Amniotic epithelial cell (primary cell): ENCODE measurements around the gene NOS1AP.
A peak's percentile ranks its signal among the peaks of the same experiment; 100 is the strongest.
"Not testable (repeated sequence)": the region's sequence is repeated elsewhere in the genome, so short reads cannot be mapped to it uniquely, and the experiment has no call there.

Experiments used
- DNase-seq: peaks from one replicate; pipeline ENCODE4 v3.0.0-alpha.2; 2010; ENCODE audit warnings: low read depth

The NOS1AP gene

DNA sequence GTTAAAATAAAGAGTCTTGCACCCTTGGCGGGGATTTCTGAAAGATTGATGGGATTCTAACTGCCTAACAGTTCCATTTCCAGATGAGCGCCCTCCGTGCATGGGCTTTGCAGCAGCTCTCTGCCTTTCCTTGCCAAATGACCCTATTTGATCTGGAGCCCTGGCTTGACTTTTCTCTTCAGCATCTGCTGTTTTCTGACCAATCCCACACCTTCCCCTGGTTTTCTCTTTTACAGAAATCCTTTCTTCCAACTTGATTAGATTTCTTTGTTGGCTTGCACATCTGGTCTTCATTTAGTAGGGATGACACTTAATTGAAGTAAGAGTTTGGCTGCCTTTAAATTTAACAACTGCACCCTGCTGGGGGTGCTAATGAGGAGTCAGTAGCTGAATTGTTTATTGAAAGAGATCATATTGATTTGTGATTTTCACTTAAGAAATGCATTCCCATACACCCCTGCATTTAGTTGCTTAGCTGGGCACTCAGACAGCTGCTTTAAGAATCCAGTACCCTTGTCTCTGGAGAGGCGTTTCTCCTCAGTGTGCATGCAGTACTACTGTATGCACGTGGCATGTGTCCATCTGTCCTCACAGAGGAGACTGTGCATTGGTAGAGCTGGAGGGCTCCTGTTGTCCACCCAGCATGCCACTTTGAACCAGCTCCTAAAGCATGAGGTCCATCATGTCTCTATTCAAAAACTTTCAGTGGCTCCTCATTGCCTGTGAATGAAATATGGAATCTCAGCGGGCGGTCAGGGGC is 99.7 kb downstream of the NOS1AP start:
- DNase-seq: no peak

DNA sequence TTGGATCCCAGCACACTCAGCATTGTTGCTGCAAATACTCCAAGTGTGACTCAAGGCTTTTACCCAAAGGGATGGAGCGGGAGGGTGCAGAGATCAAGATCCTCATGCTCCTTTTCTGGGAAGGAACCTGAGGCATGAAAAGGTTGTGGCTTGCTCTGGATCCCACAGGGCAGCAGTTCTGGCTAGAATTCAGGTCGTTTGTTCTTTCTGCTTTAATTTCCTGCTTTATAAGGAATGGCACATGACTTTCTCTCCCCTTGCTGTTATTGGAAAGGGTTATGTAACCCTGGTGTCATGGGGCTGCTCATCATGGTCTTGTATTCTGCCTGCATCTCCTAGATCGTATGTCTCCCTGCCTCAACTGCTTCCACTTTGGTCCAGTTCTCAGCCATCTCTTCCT is 101.6 kb downstream of the NOS1AP start:
- peak; percentile 43 for DNase-seq

DNA sequence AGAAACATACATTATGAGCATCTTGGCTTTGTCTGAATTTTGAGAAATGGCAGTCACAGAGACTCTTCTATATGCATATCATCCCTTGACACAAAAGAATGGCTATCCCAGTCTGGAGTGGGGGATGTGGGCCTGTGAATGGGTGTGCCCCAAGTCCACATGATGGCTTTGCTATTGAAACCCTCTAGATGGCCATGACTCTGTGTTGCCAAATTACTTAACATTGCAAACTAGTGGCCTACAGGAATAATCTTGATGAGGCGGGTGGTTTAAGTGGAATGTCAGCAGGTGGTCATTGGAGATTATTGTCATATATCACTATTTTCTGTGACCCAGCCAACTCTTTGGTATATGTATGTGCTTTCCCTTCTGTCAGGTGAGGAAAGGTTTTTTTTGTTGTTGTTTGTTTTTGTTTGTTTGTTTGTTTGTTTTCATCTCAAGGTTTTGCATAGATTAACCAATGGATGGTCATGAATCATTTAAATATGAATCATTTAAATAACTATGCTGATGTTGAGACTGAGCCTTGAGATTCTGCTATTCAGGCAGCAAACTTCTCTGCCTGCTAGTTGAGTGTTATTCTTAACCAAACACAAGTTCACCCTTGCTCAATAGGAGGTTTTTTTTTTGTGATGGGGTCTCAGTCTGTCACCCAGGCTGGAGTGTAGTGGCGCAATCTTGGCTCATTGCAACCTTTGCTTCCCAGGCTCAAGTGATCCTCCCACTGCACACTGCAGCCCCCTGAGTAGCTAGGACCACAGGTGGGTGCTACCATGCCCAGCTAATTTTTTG is 103.0 kb downstream of the NOS1AP start:
- DNase-seq: peak; percentile 24

DNA sequence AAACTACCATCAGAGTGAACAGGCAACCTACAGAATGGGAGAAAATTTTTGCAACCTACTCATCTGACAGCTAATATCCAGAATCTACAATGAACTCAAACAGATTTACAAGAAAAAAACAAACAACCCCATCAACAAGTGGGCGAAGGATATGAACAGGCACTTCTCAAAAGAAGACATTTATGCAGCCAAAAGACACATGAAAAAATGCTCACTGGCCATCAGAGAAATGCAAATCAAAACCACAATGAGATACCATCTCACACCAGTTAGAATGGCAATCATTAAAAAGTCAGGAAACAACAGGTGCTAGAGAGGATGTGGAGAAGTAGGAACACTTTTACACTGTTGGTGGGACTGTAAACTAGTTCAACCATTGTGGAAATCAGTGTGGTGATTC is 104.1 kb downstream of the NOS1AP start:
- not testable (repeated sequence) for DNase-seq

DNA sequence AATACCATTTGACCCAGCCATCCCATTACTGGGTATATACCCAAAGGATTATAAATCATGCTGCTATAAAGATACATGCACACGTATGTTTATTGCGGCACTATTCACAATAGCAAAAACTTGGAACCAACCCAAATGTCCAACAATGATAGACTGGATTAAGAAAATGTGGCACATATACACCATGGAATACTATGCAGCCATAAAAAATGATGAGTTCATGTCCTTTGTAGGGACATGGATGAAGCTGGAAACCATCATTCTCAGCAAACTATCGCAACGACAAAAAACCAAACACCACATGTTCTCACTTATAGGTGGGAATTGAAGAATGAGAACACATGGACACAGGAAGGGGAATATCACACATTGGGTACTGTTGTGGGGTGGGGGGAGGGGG is 104.5 kb downstream of the NOS1AP start:
- not testable (repeated sequence) for DNase-seq

GRCh38 chr1:162175379-162176081 is 106.0 kb downstream of the NOS1AP start:
- peak; percentile 33 for DNase-seq

DNA sequence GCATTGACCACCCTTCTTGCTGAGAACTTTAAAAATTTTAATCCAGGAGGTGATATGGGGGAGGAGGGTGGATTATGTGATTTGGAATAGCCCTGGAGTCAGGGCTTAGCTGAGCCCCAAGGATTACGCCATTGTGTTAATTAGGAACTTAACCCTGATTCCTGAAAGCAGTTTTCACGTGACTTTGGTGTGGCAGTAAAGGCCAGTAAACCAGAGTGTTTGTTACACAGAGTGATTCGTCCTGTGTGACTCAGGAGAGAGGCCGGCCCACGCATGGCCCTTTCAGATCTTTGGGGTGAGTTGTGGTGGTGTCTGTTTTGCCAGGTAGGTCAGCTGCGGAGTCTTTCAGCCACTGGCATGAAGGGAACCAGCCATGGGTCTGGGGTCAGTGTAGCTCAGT is 107.6 kb downstream of the NOS1AP start:
- peak; percentile 50 for DNase-seq

DNA sequence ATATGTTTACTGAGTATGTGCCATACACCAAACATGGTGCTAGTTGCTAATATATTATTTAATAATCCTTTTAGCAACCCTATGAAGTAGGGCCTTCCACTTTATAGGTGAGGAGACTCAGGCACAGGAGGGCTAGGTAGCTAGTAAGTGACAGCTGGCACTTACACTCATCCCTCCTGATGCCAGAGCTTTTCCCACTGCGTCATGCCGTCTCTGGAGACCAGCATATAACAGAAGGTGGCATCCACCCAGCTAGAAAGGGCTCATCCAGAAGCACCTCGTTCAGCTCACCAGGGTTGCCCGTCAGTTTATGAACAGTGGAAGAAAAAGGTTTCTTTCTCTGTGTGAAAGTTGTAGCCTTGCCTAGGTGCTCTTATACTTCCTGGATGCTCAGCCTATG is 108.9 kb downstream of the NOS1AP start:
- no peak for DNase-seq

DNA sequence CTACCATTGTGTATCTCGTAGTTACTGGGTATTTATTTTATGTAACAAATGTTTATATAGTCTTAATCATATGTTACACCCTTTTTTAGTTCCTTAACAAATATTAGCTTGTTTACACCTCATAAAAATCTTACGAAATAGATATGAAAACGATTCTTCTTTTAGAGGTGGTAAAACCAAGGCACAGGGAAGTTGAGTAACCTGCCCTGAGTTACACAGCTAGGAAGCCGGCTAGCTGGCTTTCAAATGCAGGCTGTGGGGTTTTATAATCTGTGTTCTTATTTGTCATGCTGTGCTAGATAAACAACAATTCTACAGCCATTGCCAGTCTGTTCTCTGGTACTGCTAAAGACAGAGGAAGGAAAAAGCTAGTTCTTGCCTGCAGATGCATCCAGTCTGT is 109.6 kb downstream of the NOS1AP start:
- no peak for DNase-seq

DNA sequence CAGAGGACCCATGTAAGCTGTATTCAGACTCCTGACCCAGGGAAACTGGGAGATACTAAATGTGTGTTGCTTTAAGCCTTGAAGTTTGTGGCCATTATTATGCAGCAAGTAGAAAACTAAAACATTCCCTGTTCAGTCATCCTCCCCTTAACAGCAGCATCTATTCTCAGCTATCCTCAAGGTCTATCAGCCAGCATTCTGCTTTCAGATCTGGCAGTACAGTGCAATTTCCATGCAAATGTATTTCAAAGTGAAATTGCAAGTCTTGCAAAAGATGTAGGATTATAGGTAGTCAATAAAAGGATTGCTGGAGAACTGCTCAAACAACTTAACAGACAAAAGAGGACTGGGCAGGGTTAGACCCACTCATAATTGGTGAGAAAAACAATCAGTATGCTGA is 111.3 kb downstream of the NOS1AP start:
- DNase-seq: no peak

DNA sequence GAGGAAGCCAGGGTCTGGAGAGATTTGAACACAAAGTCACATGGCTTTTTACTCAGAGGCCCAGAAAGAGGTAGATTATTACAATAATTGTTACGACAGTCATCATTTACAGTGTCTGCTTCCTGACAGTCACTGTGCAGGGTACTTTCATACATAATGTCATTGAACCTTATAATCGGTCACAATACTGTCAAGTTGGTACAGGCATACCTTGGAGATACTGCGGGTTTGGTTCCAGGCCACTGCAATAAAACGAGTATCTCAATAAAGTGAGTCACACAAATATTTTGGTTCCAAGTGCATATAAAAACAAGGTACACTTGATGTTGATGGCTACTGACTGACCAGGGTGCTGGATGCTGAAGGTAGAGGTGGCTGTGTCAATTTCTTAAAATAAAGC is 112.6 kb downstream of the NOS1AP start:
- no peak for DNase-seq

DNA sequence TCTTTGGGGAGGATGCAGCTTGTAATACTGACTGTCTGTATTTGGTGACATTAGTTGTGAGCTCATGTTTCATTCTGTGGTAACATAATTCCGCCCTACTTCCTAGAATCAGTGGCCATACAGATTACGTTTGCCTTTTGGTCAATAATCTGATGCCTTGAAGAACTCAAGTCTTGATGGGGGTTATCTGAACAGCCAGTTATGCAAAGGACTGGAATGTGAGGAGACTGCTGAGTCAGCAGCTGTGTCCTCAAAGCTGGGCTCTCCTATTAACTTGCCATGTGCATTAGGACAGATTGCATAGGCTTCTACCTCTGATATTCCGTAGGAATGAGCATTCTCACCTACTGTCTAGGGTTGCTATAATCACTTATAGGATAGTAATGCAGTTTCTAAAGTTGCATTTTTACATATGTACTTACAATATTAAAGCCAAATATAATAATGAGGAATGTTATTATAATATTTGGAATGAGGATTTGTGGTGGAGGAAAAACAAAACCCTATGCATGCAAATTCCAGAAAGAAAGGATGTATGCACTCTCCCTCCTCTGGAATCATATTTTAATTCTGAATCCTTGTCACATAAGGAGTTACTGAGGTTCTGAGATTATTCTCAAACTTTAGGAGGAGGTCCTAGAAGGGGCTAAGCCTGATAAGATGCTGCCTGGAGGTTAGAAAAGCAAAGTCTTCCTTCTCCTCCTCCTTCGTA is 116.0 kb downstream of the NOS1AP start:
- DNase-seq: peak; percentile 66

DNA sequence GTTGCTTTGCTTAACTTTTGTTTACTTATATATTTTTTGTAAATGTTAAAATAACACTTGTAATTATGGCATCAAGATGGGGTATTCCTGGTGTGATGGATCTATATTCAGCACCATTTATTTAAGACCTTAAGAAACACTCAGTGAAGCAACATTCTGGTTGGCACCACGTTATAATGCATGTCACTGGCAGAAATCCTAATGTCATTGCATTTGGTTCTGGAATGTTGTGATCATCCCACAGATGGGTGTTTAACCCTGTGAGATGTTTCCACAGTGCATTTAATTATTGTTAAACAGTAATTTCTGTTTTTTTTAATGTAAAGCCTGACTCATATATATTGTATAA is 116.5 kb downstream of the NOS1AP start:
- no peak for DNase-seq

DNA sequence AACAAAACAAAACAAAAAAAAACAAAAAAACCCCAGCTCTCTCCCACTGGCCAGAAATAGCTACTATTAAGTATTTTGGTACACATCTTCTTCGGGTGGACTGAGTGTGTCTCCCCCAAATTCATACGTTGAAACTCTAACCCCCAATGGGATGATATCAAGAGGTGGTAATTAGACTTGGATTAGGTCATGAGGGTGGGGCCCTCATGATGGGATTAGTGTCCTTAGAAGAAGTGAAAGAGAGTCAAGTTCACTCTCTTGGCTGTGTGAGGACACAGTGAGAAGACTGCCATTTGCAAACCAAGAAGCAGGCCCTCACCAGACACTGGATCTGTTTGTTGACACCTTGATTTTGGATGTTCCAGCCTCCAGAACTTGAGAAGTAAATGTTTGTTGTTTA is 116.9 kb downstream of the NOS1AP start:
- DNase-seq: no peak

DNA sequence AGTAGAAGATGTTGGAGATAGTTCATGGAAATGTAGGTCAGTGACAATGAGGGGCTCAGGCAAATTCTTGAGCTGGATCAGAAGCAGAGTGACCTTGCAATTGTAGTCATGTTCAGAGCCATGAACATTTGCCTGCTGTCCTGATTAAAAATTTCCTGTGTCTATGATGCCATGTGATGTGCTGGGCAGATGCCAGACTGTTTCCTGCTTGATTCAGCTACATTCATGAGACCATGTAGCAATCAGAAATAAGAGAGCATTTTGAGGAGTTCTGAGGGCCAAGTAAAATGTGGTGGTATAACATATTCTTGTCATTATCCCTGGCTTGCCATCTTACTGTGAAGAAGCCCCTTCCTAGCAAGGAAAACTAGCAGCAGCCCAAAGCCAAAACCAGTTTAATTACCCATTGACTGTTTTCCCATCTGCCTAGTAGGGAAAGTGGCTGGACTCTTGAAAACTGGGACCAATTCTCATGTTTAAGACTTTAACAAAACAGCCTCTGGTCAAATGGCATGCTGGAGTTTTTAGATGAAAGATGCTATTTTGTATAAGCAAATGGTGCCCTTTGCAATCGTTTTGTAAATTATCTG is 118.3 kb downstream of the NOS1AP start:
- DNase-seq: peak; percentile 50

GRCh38 chr1:162189345-162189744 is 119.9 kb downstream of the NOS1AP start:
- DNase-seq: no peak

DNA sequence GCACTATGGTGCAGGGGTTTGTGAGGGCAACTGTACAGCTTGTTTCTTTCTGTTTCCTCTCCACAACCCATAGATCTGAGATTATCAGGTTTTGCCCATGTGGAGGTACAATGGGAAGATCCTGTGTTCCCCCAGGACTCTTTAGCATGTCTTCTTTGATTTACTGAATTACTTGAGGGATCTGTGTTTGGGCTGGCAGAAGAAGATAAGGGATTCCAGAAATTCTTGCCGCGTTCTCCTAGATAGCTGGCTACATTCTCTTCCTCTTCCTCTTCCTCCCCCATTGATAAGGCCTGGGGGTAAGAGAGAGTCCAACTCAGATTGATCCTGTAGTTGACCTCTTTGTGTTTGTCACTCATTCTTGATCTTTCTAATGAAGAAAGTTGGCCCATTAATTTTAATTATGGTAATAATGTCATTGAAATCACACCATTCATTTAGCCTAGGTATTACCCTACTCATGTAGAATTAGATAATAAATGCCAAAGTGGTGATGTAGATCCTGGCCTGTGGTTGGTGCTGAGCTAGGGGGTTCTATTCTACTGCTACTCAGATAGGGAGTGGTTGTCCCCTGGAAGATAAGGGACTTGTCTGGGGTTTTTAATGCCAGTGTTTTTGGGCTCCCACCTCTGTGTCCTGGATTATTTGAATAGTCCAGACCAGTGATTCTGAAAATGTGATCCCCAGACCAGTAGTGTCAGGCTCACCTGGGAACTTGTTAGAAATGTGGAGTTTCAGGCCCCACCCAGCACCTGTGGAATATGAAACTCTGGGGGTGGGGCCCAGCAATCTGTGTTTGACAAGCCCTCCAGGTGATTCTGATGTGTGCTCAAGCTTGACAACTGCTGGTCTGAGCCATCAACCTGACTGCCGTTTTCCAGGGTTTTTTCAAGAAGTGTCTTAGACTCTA is 122.2 kb downstream of the NOS1AP start:
- DNase-seq: peak; percentile 71

DNA sequence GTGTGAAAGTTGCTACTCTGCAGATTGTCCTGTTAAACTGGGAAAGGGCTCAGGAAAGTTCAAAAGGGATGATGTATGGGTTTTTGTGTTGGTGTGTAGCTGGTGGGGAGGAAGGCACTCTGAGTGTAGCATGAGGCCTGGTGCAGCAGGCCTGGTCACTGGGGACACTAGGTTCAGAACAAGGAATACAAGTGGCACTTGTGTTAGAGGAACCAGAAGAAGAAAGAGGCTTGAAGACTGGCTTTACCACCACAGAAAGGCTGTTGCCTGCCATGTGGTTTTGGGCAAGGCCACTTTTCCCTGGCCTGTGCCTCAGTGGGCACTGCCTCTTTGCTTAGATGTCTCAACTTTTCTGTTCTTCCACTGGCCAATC is 122.8 kb downstream of the NOS1AP start:
- DNase-seq: no peak

GRCh38 chr1:162192763-162193162 is 123.3 kb downstream of the NOS1AP start:
- DNase-seq: no peak

- no peak for DNase-seq
These were observed 123.7 kb downstream of the NOS1AP start for GRCh38 chr1:162193221-162193620.

- no peak for DNase-seq
These were observed 124.3 kb downstream of the NOS1AP start for GRCh38 chr1:162193815-162194214.
